HFFc6 (cell line): ENCODE data around the gene STON1. TPM values are rescaled to one million over a fixed set of nuclear protein-coding genes. Genes with fewer than 3 reads are reported as not detected.

Experiments
- DNase-seq: peaks from one replicate; pipeline ENCODE4 v3.0.0-alpha.2; 2018
- H3K27ac Mint-ChIP-seq: 2 replicates; pipeline ENCODE4 v1.8.0; 2020; ENCODE audit warnings: mild to moderate bottlenecking, mixed read lengths
- H3K27me3 Mint-ChIP-seq: 2 replicates; pipeline ENCODE4 v1.8.0; 2021; ENCODE audit warnings: mild to moderate bottlenecking, moderate library complexity, mixed read lengths; ENCODE audit not compliant: insufficient read depth
- H3K36me3 Mint-ChIP-seq: 2 replicates; pipeline ENCODE4 v1.8.0; 2021; ENCODE audit warnings: low read depth, mixed read lengths
- H3K4me1 Mint-ChIP-seq: 2 replicates; pipeline ENCODE4 v1.8.0; 2020; ENCODE audit warnings: low read depth, mixed read lengths
- H3K4me3 Mint-ChIP-seq: 2 replicates; pipeline ENCODE4 v1.8.0; 2020; ENCODE audit warnings: mild to moderate bottlenecking, moderate library complexity, mixed read lengths
- H3K9me3 Mint-ChIP-seq: 2 replicates; pipeline ENCODE4 v1.8.0; 2020; ENCODE audit warnings: mild to moderate bottlenecking, mixed read lengths
- CTCF ChIP-seq: fragments of 200-600 bp; sonication (generic); IDR thresholded peaks from 2 replicates; pipeline ENCODE4 v1.5.0; 2021; ENCODE audit warnings: antibody characterized with exemption, mild to moderate bottlenecking
- total RNA-seq, 6 experiments: library from RNA; stranded (reverse); fragmentation: NEBNext Ultra II Directional; extraction: Animal tissue kit (Norgen Biotek cat#: 25700); gene quantifications; 2 replicates in 1 of 6; 3 replicates in 5 of 6; pipeline ENCODE4 v1.2.3, GENCODE V29; 2021

Gene STON1
- total RNA-seq, 6 experiments from 2014 or later, result 1.3 to 4.3 (median 3.1) TPM

DNA sequence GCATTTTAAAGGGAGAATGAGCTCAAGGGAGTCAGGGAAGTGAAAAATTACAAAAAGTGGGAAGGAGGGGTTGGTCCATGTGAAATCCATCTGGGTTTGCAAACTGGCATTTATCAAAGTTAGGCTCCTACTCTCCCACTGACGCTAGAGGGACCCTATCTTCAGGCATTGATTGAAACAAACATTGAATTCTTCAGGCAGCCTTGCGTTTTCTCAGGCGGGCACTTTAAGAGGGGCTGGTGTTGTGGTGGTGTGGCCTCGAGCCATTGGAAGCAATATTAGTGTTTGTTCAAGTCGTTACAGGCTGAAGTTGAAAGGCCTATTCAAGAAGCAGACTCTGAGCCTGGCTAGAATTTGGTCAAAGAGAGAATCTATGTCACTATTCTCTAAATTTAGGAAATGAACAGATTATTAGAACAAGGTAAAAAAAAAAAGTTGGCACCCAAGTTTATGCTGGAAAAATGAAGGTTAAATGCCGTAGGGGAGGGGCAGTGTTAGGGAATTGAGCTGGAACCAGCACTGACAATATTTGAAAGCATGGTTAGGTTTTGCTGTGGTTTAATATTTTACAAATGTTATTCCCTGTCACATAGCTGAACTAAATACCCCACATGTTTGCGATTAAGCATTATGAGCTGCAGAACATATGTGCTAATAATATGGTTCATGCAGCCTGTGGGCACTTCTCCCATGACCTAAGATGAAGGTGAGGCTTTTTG is 36.8 kb downstream of the STON1 start:
- H3K36me3 Mint-ChIP-seq, result no peaks in the 10 kb centered on the region
- peaks cover 5% of the 10 kb centered on the region for H3K27me3 Mint-ChIP-seq
- peak; percentile 66 for TF ChIP-seq CTCF
- no peak overlapping the region for H3K27ac Mint-ChIP-seq
- DNase-seq, result peak; percentile 11
- peaks cover 19% of the 10 kb centered on the region for H3K4me1 Mint-ChIP-seq
- H3K4me3 Mint-ChIP-seq, result peak overlapping the region; percentile 5; the same call in 1 of the 2 replicates
- H3K9me3 Mint-ChIP-seq, result no peaks in the 10 kb centered on the region

GRCh38 chr2:48567671-48568070 is 37.7 kb downstream of the STON1 start:
- no peak overlapping the region for H3K27ac Mint-ChIP-seq
- peaks cover 19% of the 10 kb centered on the region for H3K4me1 Mint-ChIP-seq
- H3K27me3 Mint-ChIP-seq, result peaks cover 5% of the 10 kb centered on the region
- no peak overlapping the region for H3K4me3 Mint-ChIP-seq
- H3K36me3 Mint-ChIP-seq, result no peaks in the 10 kb centered on the region; the same call in 1 of the 2 replicates
- H3K9me3 Mint-ChIP-seq, result no peaks in the 10 kb centered on the region
- DNase-seq, result no peak
- no peak for TF ChIP-seq CTCF

- H3K27ac Mint-ChIP-seq, result no peak overlapping the region
- no peak for DNase-seq
- no peaks in the 10 kb centered on the region; the same call in 1 of the 2 replicates for H3K36me3 Mint-ChIP-seq
- H3K4me3 Mint-ChIP-seq, result no peak overlapping the region
- peaks cover 19% of the 10 kb centered on the region for H3K4me1 Mint-ChIP-seq
- peaks cover 5% of the 10 kb centered on the region for H3K27me3 Mint-ChIP-seq
- H3K9me3 Mint-ChIP-seq, result no peaks in the 10 kb centered on the region
- no peak for TF ChIP-seq CTCF
These were observed 38.6 kb downstream of the STON1 start for GRCh38 chr2:48568547-48568946.

DNA sequence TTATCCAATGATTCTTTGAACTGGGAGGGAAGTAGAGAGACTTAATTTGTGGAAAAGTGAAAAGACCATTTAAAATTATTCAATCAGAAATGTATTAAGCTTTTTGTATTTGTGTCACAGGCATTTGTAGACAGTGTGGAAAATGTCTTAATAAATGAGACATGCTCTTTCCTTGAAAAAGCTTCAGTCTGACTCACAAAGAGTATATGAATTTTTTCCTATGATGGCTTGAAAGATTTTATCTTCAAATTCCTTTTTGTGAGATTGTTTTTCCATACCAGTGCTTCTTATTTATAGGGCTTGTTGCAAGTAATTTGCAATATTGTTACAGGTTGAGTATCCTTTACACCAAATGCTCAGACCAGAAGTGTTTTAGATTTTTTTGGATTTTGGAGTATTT is 39.5 kb downstream of the STON1 start:
- no peak overlapping the region for H3K27ac Mint-ChIP-seq
- no peaks in the 10 kb centered on the region; the same call in 1 of the 2 replicates for H3K36me3 Mint-ChIP-seq
- H3K27me3 Mint-ChIP-seq, result peaks cover 5% of the 10 kb centered on the region
- DNase-seq, result peak; percentile 29
- H3K4me1 Mint-ChIP-seq, result peaks cover 19% of the 10 kb centered on the region
- H3K9me3 Mint-ChIP-seq, result no peaks in the 10 kb centered on the region
- no peak for TF ChIP-seq CTCF
- no peak overlapping the region for H3K4me3 Mint-ChIP-seq

DNA sequence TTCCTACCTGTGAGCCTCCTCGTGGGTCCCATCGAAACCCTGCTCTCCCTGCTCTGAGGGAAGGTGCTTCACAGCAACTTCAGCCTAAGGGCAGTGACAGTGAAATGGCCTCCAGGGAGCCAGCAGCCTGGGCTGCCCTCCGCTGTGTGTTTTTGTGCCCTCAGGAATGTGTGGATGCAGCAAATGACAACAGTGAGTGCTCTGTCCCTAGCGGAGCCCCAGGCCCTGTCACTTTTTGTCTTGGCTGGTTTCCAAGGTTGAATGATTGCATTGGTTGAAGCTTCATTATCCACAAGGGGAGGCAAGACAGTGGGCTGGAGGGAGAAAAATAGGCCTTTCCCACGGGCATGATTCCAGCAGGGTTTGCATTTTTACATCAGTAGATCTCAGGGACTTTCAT is 42.9 kb downstream of the STON1 start:
- DNase-seq, result no peak
- Mint-ChIP-seq H3K27me3 (peaks cover 5% of the 10 kb centered on the region), H3K36me3 (no peaks in the 10 kb centered on the region; the same call in 1 of the 2 replicates), H3K4me3 (no peak overlapping the region), H3K9me3 (no peaks in the 10 kb centered on the region), H3K27ac (no peak overlapping the region), H3K4me1 (peaks cover 11% of the 10 kb centered on the region)
- TF ChIP-seq CTCF, result no peak
